HG03439 (cell line): ENCODE results near the gene ELAVL4.

Experiments
- ATAC-seq: cut with Tn5 transposase; IDR thresholded peaks from one replicate; pipeline ENCODE4 v1.9.1; 2021; ENCODE audit warnings: mild to moderate bottlenecking, moderate library complexity; ENCODE audit not compliant: unreplicated experiment

ELAVL4 gene

GRCh38 chr1:50108497-50109059 is at the start of gene ELAVL4:
Gene ELAVL4, plus strand, starts transcription at chr1:50108920. Its CDS starts 270 bp downstream, at chr1:50109190.
- no peak for ATAC-seq

- no peak for ATAC-seq
Measured at GRCh38 chr1:50060279-50060678, 48.4 kb upstream of the ELAVL4 start.

- ATAC-seq = no peak
Measured at GRCh38 chr1:50066806-50067205, 41.9 kb upstream of the ELAVL4 start.

DNA sequence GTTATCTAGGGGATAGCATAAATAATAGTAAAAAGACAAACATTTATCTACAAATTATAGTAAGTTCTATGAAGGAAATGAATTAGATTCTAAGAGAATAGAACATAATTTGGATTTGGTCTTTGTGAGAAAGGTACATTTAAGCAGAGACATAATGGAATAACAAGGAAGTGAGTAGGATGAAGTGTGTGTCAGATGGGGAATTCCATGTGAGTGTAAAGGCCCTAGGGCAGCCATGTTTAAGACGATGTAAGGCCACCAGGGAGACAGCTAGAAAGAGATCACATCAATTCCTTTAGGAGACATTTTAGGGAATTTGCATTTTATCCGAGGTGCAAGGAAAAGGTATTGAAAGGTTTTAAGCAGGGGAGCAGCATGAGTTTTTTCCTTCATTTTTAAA is 33.8 kb upstream of the ELAVL4 start:
- no peak for ATAC-seq

GRCh38 chr1:50077273-50077672 is 31.4 kb upstream of the ELAVL4 start:
- ATAC-seq = no peak

DNA sequence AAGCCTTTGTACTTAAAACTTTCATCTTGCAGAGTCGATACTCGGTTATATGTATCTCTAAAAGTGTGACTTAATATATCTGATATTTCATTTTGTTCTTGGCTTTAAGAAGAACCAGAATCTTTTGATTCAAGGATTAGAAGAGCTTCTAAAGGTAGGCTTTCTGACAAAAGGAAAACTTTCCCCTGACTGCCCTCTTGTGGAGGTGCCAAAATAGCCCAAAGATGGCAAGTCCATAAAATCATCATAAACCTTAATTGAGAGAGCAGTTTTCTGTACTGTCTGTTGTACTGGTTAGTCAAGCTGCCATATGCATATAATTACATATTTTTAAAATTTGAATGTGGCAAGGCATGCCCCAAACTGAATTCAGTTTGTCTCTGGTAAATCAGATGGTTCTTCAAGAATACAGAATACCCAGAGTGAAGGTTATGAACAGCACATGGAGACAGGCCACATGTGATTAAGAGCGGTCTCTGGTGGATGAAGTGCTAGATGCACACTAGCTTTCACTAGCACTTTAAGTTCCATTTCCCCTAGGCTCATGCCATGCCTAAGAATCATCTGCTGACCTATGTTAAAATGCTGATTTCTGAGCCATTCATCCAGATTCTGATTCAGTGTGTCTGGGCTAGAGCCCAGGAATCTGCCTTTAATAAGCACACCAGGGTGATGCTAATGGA is 27.7 kb upstream of the ELAVL4 start:
- ATAC-seq = no peak

- no peak for ATAC-seq
Measured at GRCh38 chr1:50084389-50084788, 24.3 kb upstream of the ELAVL4 start.

DNA sequence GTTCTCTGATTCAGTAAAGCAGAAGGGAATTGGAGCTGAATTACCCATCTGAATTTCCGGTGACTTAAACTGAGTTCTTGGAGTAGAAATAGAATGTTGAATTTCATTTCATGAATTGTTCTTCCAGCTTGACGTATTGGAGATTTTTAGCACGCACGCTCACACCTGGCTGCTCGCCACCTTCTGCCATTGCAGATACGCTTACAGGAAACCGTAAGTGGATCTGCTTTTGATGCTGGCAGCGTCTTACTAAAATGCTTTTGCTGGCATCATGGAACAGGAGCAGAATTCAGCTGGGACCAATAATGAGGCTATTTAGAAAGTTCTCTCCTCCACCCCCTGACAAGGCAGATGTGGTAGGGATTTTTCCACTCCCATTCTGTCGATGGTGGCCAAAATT is 17.7 kb upstream of the ELAVL4 start:
- ATAC-seq = no peak

DNA sequence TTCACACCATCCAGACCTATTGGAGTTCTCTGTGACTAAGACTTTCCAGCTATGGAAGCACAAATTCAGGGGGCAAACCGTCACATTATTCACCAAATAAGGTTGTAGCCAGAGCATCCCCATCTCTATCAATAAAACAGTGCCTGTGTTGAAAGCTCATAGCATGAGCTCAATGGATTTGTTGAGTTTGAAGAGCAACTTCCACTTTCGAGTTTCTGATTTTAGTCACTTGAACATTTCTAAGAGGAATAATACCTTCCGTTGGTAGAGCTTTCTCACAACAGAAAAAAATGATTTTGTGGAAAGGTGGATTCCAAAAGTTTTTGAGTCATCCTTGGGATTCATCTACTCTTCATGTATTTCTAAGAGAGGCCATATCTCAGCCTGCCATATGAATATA is 13.0 kb upstream of the ELAVL4 start:
- no peak for ATAC-seq

DNA sequence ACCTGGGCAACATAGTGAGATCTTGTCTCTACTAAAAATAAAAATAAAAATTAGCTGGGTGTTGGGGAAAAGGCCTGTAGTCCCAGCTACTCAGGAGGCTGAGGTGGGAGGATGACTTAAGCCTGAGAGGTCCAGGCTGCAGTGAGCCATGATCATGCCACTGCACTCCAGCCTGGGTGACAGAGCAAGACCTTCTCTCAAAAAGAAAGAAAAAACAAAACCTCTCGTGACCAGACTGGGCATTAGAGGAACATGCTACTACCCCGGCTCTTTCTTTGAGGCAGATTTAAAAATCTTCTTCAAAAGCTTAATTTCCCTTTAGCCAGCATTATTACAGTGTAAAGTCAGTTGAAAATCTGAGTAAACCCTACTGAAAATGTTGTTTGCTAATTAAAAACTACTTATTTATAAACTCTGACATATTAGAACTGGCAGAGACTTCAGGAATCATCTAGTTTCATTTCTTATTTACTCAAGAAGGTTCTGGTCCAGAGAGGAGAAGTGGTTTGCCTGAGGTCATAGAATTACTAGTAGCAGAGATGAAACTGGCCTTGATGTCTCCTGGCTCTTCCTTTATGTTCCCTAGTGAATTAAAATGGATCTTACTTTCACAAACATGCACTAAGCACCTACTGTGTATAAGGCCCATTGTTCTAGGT is 11.6 kb upstream of the ELAVL4 start:
- ATAC-seq = no peak

- ATAC-seq = no peak
Measured at GRCh38 chr1:50097791-50098190, 10.9 kb upstream of the ELAVL4 start.

DNA sequence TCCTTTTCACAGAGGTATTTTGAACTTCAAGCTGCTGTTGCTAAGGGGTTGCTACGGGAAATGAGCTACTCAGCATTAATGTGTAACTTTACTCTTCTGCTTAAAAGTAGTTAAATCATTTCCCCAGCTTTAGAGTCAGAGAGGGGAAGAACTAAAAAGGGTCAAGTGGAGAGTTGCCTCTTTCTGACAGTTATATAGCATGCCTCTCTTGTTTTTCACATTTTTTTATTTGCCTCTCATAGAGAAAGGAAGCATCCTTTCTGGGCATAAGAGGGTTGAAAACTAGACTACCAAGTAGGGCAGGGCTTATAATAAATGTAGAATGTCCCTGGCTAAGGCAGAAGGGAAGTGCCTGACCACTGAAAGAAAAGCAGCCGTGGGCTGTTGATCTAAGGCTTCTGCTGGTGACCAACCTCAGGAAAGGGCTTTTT is 10.1 kb upstream of the ELAVL4 start:
- ATAC-seq = no peak

- ATAC-seq = no peak
Measured at GRCh38 chr1:50099654-50100053, 9.1 kb upstream of the ELAVL4 start.

GRCh38 chr1:50103615-50104081 is 5.1 kb upstream of the ELAVL4 start:
- no peak for ATAC-seq

DNA sequence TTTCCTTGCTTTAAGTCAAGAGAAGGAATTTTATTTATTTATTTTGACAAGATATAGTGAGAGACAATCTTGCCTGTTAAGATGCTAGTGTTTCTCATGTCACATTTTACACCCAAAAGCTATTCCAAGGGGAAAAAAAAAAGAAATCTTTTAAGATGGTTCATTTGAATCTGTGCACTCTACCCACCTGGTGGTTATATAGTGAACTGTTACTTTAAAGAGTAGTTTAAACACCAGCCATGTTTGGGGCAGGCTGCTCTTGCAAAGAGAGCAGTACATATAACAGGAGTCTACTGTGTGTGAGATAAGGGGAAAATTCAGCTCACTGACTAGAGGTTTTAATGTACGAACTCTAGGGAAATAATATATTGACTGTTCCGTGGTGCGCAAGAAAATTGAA is 3.3 kb upstream of the ELAVL4 start:
- no peak for ATAC-seq

GRCh38 chr1:50106095-50106761 is 2.5 kb upstream of the ELAVL4 start:
- ATAC-seq = no peak

DNA sequence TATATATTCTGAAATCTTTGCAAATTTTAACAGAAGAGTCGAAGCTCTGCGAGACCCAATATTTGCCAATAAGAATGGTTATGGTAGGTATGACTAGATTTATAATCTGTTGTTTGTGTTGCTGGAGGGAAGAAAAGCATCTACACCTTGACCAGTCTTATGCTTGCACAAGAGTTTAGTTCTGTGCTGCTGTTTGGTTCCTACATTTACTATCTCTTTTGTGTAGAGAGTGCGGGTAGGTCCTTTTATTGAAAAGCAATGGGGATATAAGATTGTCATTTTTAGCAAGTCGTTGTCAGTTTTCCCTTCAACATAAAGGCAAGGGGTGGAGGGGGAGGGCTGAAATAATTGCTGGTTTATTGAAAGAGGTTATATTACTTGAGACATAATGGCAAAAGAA is 396 bp downstream of the ELAVL4 start:
- no peak for ATAC-seq

DNA sequence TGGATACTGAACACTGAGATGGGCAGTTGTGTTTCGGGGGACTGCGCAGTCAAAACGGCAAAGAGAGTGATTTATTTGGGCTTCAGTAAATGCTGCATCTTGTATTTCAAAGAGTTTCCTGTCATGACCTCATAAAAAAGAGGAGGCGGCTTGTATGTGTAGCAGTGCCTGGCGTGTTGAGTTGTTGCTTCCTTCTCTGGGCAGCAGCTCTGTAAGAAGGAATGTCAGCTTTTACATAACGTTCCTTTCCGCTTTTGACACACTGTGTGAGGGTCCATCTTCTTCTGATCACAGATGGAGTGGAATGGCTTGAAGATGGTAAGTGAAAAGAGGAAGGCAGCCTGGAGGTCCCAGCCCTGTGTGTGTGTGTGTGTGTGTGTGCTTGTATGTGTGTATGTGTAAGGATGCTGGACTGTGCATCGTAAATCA is 941 bp downstream of the ELAVL4 start:
- no peak for ATAC-seq

GRCh38 chr1:50110151-50110550 is 1.4 kb downstream of the ELAVL4 start:
- no peak for ATAC-seq

GRCh38 chr1:50110656-50111055 is 1.9 kb downstream of the ELAVL4 start:
- ATAC-seq = no peak

DNA sequence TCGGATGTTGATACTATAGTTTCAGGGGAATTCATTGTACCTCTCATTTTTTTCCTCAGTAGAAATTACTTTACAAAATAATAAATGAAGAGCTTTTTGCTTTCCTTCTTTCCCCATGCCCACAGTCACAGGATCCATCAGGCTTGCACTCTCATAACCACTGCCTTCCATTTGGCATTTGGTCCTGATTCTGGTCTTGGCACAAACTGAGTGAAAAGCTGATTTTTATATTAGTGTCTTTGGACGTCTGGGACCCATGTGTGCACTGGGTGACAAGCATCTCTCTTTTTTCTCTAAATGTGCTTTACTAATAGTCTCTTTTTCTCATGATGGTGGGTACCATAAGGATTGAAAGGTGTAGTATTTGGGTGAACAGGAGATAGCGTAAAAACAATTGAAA is 2.8 kb downstream of the ELAVL4 start:
- no peak for ATAC-seq

DNA sequence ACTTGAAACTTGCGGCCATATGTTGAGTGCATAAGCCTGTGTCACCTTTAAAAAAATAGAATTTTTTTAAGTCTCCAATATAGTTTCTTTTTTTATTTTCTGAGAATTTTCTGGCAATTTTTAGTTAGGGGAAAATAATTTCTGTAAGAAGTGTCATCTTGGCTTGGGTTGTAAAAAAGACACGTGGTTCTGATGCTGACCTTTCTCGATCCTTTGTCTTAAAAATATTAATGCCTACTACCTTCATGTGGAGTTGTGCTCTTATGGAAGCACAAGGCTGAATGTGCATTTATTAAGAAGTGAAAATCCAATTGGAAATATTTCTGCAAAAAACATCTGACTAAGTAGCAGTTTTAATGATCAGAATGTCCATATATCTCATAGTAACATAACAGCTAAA is 3.5 kb downstream of the ELAVL4 start:
- no peak for ATAC-seq
